ENCODE measurements around the gene MAML2.
A peak's percentile ranks its signal among the peaks of the same experiment; 100 is the strongest.

The MAML2 gene

DNA sequence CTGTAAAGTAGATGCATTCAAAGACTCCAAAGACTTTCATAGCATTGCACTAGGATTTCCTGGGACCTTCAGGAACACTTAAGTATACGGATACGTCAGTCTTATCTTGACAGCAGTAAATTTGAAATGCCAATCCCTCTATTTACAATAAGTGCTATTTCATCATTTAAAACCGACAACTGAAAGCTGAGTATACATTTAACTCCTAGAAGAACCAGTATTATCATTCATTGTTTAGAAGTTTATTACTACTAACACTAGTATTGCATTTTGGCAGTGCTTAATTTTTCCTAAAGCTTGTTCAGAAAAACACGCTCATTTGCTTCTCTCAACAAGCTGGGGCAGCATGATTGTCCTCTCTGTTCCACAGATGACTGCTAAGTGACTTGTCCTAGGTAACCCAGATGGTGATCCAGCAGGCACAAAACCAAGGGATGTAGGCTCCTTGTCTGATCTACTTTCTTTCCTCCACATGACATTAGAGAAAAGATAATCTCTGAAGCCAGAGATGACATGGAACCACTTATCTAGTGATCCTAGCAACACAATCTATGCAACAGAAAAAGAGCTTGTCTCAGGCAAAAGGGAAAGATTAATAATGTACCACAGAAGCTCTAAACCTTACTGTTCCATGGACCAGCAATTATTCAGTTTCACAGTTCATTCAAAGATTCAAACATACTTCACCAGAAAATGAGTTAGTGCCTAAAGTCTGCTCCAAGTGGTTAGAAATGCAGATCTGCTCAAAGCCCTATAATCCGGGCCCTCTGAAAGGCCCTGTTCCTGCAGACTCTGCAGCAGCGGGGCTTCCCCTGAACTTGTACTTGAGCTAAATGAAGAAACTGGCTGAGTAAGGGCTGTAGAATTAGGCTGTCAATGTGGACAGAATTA, 5.2 kb downstream of the MAML2 start:
- Histone ChIP-seq H4K5ac (ENCODE audit: low read length) (no peak overlapping the region), H2BK5ac (ENCODE audit: low read length) (no peak overlapping the region), H4K8ac (ENCODE audit: low read depth, low read length) (no peak overlapping the region), H2AK5ac (ENCODE audit: low read length) (no peak overlapping the region), H3K56ac (ENCODE audit: low read length) (no peak overlapping the region), H3K36me3 (ENCODE audit: control insufficient read depth, insufficient read depth, low read length) (no peaks in the 10 kb centered on the region), H3K79me1 (ENCODE audit: low read length) (no peaks in the 10 kb centered on the region), H2BK120ac (ENCODE audit: low read depth, low read length) (no peak overlapping the region), H3K4me1 (ENCODE audit: control insufficient read depth, low read depth, low read length) (peaks cover 4% of the 10 kb centered on the region), H3K27ac (ENCODE audit: low read depth, low read length) (no peak overlapping the region), H3K4me2 (ENCODE audit: low read length) (no peak overlapping the region), H3K27me3 (ENCODE audit: insufficient read depth, low read length, poor library complexity) (no peaks in the 10 kb centered on the region), H3K23ac (ENCODE audit: low read length) (no peak overlapping the region), H3K4ac (ENCODE audit: low read depth, low read length) (no peak overlapping the region), H3K4me3 (ENCODE audit: low read length) (no peak overlapping the region), H3K18ac (ENCODE audit: low read length) (no peak overlapping the region), H2BK15ac (replicated peaks; ENCODE audit: low read depth) (peak overlapping the region; percentile 80), H3K79me2 (ENCODE audit: control insufficient read depth, insufficient read depth, low read length) (no peaks in the 10 kb centered on the region), H3K9ac (ENCODE audit: low read length) (no peak overlapping the region)
- WGBS (ENCODE audit: extremely low coverage, insufficient coverage, low lambda C conversion rate): no CpG with 5 or more reads among the region's 6 CpGs
- no peak for DNase-seq

DNA sequence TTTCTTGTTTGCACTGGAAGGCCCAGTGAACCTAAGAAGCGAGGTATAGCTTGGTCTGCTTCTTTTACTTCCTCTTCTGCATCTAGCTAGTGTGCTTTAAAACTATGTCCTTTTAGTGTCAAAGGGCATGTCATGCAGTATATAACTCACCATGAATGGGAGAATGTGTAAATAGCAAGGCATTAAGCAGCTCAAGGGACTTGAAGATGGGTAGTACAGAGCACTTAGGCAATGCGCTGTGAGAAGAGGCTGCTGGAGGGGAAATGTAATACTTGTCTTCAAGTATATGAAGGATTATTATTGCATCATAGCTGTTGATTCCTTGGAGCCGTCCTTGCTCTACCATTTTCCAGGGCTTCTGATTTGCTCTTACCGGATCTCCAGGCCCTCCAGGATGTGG, 7.6 kb downstream of the MAML2 start:
- Histone ChIP-seq H3K27me3 (ENCODE audit: insufficient read depth, low read length, poor library complexity) (no peaks in the 10 kb centered on the region), H3K4me1 (ENCODE audit: control insufficient read depth, low read depth, low read length) (peaks cover 8% of the 10 kb centered on the region)

DNA sequence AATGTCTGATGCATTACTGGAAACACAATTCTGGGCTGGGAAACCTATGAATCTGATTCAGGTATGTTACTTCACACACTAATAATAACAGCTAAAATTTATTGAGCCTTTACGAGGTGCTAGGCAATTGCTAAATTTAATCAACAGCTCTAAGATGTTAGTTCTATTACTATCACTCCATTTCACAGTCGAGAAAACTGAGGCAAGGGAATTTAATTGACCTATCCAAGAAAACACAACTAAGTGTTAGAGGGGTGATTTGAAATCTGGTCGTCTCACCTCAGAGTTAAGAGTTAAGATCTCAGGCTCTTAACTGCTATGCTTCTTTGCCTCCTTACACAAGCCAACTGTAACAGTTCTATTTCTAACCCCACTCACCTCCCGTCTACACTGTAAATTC, 8.8 kb downstream of the MAML2 start:
- H3K18ac ChIP-seq (ENCODE audit: low read length): no peak overlapping the region
- no peak overlapping the region for H3K27ac ChIP-seq (ENCODE audit: low read depth, low read length)
- whole genome bisulfite sequencing (ENCODE audit: extremely low coverage, insufficient coverage, low lambda C conversion rate): no CpG with 5 or more reads among the region's 4 CpGs
- no peak overlapping the region for H2BK120ac ChIP-seq (ENCODE audit: low read depth, low read length)
- H3K79me2 ChIP-seq (ENCODE audit: control insufficient read depth, insufficient read depth, low read length): no peaks in the 10 kb centered on the region
- no peak overlapping the region for H2BK15ac ChIP-seq (replicated peaks; ENCODE audit: low read depth)
- no peaks in the 10 kb centered on the region for H3K27me3 ChIP-seq (ENCODE audit: insufficient read depth, low read length, poor library complexity)
- no peak overlapping the region for H4K5ac ChIP-seq (ENCODE audit: low read length)
- H3K4me3 ChIP-seq (ENCODE audit: low read length): no peak overlapping the region
- no peak overlapping the region for H3K4ac ChIP-seq (ENCODE audit: low read depth, low read length)
- no peak overlapping the region for H2AK5ac ChIP-seq (ENCODE audit: low read length)
- DNase-seq: no peak
- no peak overlapping the region for H3K56ac ChIP-seq (ENCODE audit: low read length)
- H3K36me3 ChIP-seq (ENCODE audit: control insufficient read depth, insufficient read depth, low read length): no peaks in the 10 kb centered on the region
- no peak overlapping the region for H3K23ac ChIP-seq (ENCODE audit: low read length)
- peaks cover 8% of the 10 kb centered on the region for H3K4me1 ChIP-seq (ENCODE audit: control insufficient read depth, low read depth, low read length)
- no peak overlapping the region for H3K9ac ChIP-seq (ENCODE audit: low read length)
- H4K8ac ChIP-seq (ENCODE audit: low read depth, low read length): no peak overlapping the region
- H3K79me1 ChIP-seq (ENCODE audit: low read length): no peaks in the 10 kb centered on the region
- H3K4me2 ChIP-seq (ENCODE audit: low read length): no peak overlapping the region
- no peak overlapping the region for H2BK5ac ChIP-seq (ENCODE audit: low read length)

More for the DNA sequence above, 7.6 kb downstream of the MAML2 start:
- no peak for DNase-seq
- Histone ChIP-seq H3K79me1 (ENCODE audit: low read length) (no peaks in the 10 kb centered on the region), H3K23ac (ENCODE audit: low read length) (no peak overlapping the region), H3K79me2 (ENCODE audit: control insufficient read depth, insufficient read depth, low read length) (no peaks in the 10 kb centered on the region), H3K36me3 (ENCODE audit: control insufficient read depth, insufficient read depth, low read length) (no peaks in the 10 kb centered on the region), H2BK5ac (ENCODE audit: low read length) (no peak overlapping the region), H2BK120ac (ENCODE audit: low read depth, low read length) (no peak overlapping the region), H4K5ac (ENCODE audit: low read length) (no peak overlapping the region), H3K27ac (ENCODE audit: low read depth, low read length) (no peak overlapping the region), H2AK5ac (ENCODE audit: low read length) (no peak overlapping the region), H4K8ac (ENCODE audit: low read depth, low read length) (no peak overlapping the region), H3K4ac (ENCODE audit: low read depth, low read length) (no peak overlapping the region), H3K4me2 (ENCODE audit: low read length) (no peak overlapping the region), H3K56ac (ENCODE audit: low read length) (no peak overlapping the region), H3K9ac (ENCODE audit: low read length) (no peak overlapping the region), H2BK15ac (replicated peaks; ENCODE audit: low read depth) (no peak overlapping the region), H3K4me3 (ENCODE audit: low read length) (no peak overlapping the region), H3K18ac (ENCODE audit: low read length) (no peak overlapping the region)
- WGBS (ENCODE audit: extremely low coverage, insufficient coverage, low lambda C conversion rate): no CpG with 5 or more reads among the region's 4 CpGs

DNA sequence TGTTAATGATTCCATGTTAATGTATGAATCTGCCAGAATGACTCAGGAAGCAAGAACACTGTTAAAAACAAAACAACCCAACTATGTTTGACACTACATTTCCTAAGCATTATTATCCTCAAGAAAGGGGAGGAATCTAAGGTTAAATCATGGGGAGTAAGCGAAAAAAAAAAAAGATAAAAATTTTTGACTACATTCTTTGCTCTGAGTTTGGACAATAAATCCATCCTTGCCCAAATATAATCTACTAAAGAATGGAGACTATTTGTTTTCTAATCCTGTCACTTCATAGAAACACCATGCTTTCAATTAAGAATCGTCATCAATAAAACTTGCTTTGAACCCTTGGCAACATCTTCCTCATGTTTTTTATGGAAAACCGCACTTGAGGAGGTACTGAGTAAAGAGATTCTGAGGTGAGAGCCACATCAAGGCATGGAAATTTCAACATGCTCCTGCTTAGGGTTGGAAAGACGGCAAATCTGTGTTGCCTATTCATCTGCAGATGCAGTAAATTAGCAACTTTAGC, 9.7 kb downstream of the MAML2 start:
- Histone ChIP-seq H3K23ac (ENCODE audit: low read length) (no peak overlapping the region), H2BK5ac (ENCODE audit: low read length) (no peak overlapping the region), H3K27me3 (ENCODE audit: insufficient read depth, low read length, poor library complexity) (no peaks in the 10 kb centered on the region), H2AK5ac (ENCODE audit: low read length) (no peak overlapping the region), H3K4me2 (ENCODE audit: low read length) (no peak overlapping the region), H3K4me1 (ENCODE audit: control insufficient read depth, low read depth, low read length) (peaks cover 8% of the 10 kb centered on the region), H3K4me3 (ENCODE audit: low read length) (no peak overlapping the region), H3K79me2 (ENCODE audit: control insufficient read depth, insufficient read depth, low read length) (no peaks in the 10 kb centered on the region), H4K5ac (ENCODE audit: low read length) (no peak overlapping the region), H3K4ac (ENCODE audit: low read depth, low read length) (no peak overlapping the region), H2BK15ac (replicated peaks; ENCODE audit: low read depth) (no peak overlapping the region), H3K18ac (ENCODE audit: low read length) (no peak overlapping the region), H4K8ac (ENCODE audit: low read depth, low read length) (no peak overlapping the region), H3K27ac (ENCODE audit: low read depth, low read length) (no peak overlapping the region), H2BK120ac (ENCODE audit: low read depth, low read length) (no peak overlapping the region), H3K36me3 (ENCODE audit: control insufficient read depth, insufficient read depth, low read length) (no peaks in the 10 kb centered on the region), H3K56ac (ENCODE audit: low read length) (no peak overlapping the region), H3K79me1 (ENCODE audit: low read length) (no peaks in the 10 kb centered on the region), H3K9ac (ENCODE audit: low read length) (no peak overlapping the region)
- WGBS (ENCODE audit: extremely low coverage, insufficient coverage, low lambda C conversion rate): no CpG with 5 or more reads among the region's 4 CpGs
- no peak for DNase-seq

DNA sequence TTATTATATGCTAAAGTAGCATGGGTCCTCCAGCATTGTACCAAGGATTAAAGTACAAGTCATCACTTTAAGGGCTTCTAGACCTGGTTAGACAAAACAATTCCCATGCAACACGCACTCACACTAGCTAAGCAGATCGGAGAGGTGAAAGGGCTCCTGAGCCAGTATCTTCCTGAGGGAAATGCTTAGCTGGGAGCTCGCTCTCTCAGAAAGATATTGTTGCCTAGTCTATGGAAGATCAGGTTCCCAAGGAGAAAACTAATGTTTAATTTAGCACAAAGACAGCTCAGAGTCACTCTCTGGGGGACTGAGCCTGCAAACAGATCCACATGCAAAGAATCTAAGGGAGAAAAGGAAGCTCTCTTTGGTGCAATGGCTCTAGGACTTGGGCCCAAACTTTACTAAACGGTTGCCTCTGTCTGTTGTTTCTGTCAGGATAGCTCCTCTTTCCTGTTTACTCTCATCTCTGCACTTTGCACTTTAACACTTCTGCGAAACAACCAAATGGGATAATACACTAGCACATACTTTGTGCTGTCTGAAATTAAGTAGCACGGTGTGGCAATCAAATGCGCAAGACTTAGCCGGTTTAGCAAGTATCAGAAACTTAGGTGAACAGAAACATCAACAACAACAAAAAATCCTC, 10.7 kb downstream of the MAML2 start:
- peak overlapping the region; percentile 54 for H3K56ac ChIP-seq (ENCODE audit: low read length)
- no peak overlapping the region for H2BK15ac ChIP-seq (replicated peaks; ENCODE audit: low read depth)
- no peak overlapping the region for H2AK5ac ChIP-seq (ENCODE audit: low read length)
- peak overlapping the region; percentile 27 for H3K9ac ChIP-seq (ENCODE audit: low read length)
- H3K4me1 ChIP-seq (ENCODE audit: control insufficient read depth, low read depth, low read length): peaks cover 8% of the 10 kb centered on the region
- H3K4ac ChIP-seq (ENCODE audit: low read depth, low read length): peak overlapping the region; percentile 70
- H3K79me1 ChIP-seq (ENCODE audit: low read length): no peaks in the 10 kb centered on the region
- no peak overlapping the region for H2BK5ac ChIP-seq (ENCODE audit: low read length)
- H3K18ac ChIP-seq (ENCODE audit: low read length): peak overlapping the region; percentile 68
- no peaks in the 10 kb centered on the region for H3K79me2 ChIP-seq (ENCODE audit: control insufficient read depth, insufficient read depth, low read length)
- H4K8ac ChIP-seq (ENCODE audit: low read depth, low read length): no peak overlapping the region
- H3K23ac ChIP-seq (ENCODE audit: low read length): no peak overlapping the region
- no peak overlapping the region for H4K5ac ChIP-seq (ENCODE audit: low read length)
- H3K27me3 ChIP-seq (ENCODE audit: insufficient read depth, low read length, poor library complexity): no peaks in the 10 kb centered on the region
- no peak overlapping the region for H3K4me3 ChIP-seq (ENCODE audit: low read length)
- no peak overlapping the region for H2BK120ac ChIP-seq (ENCODE audit: low read depth, low read length)
- H3K27ac ChIP-seq (ENCODE audit: low read depth, low read length): no peak overlapping the region
- WGBS (ENCODE audit: extremely low coverage, insufficient coverage, low lambda C conversion rate): no CpG with 5 or more reads among the region's 8 CpGs
- DNase-seq: no peak
- no peak overlapping the region for H3K4me2 ChIP-seq (ENCODE audit: low read length)
- H3K36me3 ChIP-seq (ENCODE audit: control insufficient read depth, insufficient read depth, low read length): no peaks in the 10 kb centered on the region
